ENCODE measurements around the gene KIR3DL2.

- no peak for TF ChIP-seq EZH2 (IDR thresholded peaks at IDR 0.05; ENCODE audit: low read depth)
- TF ChIP-seq CTCF (conservative IDR thresholded peaks at IDR 0.05), result no peak
Observed at GRCh38 chr19:54875506-54875905, 25.3 kb downstream of the KIR3DL2 start.
